GM18507 (cell line): ENCODE data around the gene TPI1.
A peak's percentile ranks its signal among the peaks of the same experiment; 100 is the strongest.

ENCODE experiments used
- DNase-seq: peaks from one replicate; pipeline ENCODE4 v3.0.0; 2011; ENCODE audit warnings: low read depth; ENCODE audit not compliant: insufficient read length; ENCODE audit errors: extremely low spot score
- FAIRE-seq: peaks from 2 replicates; lab custom pipeline; 2011; peaks lifted over from hg19 to GRCh38; lab: Jason Lieb, UNC

The TPI1 gene

GRCh38 chr12:6909421-6910145 lies 42.3 kb downstream of the TPI1 start:
- DNase-seq (no peak), FAIRE-seq (no peak)

- FAIRE-seq = no peak
- no peak for DNase-seq
Observed at GRCh38 chr12:6912164-6912935, 45.0 kb downstream of the TPI1 start.

DNA sequence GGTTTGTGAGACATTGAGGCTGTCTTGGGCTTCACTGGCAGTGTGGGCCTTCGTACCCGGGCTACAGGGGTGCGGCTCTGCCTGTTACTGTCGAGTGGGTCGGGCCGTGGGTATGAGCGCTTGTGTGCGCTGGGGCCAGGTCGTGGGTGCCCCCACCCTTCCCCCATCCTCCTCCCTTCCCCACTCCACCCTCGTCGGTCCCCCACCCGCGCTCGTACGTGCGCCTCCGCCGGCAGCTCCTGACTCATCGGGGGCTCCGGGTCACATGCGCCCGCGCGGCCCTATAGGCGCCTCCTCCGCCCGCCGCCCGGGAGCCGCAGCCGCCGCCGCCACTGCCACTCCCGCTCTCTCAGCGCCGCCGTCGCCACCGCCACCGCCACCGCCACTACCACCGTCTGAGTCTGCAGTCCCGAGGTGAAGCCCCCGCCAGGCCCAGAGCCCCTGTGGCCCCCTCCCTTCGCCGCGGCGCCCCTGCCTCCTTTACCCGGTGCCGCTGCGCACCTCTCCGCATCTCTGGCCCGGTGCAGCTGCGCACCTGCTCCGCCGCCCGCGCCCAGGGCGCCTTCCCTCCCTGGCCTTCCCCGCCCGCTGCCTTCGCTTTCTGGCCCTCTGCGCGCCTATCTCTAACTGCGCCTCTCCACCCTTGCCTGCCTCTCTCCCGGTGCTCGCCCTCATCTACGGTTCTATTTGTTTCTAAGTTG lies 47.1 kb downstream of the TPI1 start, which contains the start of gene ENO2:
Gene ENO2 (plus strand): TSS at position 335 of the 701 bp plus-strand sequence. CDS start 1,253 bp downstream, outside the sequence.
- peak; percentile 45 for FAIRE-seq
- peak; percentile 77 for DNase-seq

- no peak for DNase-seq
Observed at GRCh38 chr12:6914947-6915788, 47.8 kb downstream of the TPI1 start.

DNA sequence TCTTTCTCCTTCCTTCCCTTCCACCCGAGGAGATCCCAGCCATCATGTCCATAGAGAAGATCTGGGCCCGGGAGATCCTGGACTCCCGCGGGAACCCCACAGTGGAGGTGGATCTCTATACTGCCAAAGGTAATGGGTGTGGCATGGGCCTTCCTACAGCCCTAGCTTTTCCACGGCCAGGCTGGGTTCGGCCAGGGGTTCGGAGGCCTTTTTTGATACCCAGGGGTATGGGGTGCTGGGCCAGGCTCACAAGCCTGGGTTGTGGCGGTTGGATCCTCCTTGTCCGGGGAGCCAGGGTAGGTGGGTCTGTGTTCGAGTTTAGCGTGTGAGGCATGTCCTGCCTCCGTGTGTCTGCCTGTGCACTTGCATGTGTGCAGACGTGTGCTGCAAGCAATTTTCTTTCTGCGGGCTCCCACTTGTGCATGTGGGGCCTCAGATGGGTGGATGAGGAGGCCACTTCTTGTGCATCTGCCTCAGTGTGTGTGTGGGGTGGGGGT lies 48.5 kb downstream of the TPI1 start:
- no peak for FAIRE-seq
- DNase-seq = no peak

More at GRCh38 chr12:6914947-6915788, 47.8 kb downstream of the TPI1 start:
- peak; percentile 75 for FAIRE-seq

- FAIRE-seq (no peak), DNase-seq (no peak)
Observed at GRCh38 chr12:6916426-6917200, 49.3 kb downstream of the TPI1 start.

DNA sequence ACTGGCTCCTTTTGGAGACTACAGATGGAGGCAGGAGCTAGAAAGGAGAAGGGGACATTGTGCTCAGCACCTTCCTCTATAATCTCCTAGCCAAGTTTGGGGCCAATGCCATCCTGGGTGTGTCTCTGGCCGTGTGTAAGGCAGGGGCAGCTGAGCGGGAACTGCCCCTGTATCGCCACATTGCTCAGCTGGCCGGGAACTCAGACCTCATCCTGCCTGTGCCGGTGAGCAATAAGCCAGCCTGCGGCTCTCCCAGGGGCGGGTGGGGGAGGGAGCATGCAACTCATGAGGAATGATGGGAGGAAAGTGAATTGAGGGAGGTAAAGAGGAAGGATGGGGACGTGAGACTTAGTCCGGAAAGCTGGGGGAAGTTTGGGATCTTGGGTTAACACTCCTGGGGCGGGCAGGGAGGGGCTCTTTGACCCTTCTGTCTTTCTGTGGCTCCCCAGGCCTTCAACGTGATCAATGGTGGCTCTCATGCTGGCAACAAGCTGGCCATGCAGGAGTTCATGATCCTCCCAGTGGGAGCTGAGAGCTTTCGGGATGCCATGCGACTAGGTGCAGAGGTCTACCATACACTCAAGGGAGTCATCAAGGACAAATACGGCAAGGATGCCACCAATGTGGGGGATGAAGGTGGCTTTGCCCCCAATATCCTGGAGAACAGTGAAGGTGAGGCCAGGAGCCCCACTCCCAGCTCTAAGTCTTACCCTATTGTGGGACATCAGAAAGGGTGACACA lies 50.3 kb downstream of the TPI1 start:
- DNase-seq (no peak), FAIRE-seq (no peak)

GRCh38 chr12:6919588-6919987 lies 52.3 kb downstream of the TPI1 start:
- no peak for DNase-seq
- no peak for FAIRE-seq
